ENCODE data around the gene SLX4.
"Not testable (repeated sequence)": the region's sequence is repeated elsewhere in the genome, so short reads cannot be mapped to it uniquely, and the experiment has no call there.

Gene SLX4

GRCh38 chr16:3611146-3611975 is at the start of gene SLX4:
Gene SLX4 (minus strand): TSS chr16:3611606. CDS start chr16:3608964, 2,642 bp downstream.
- in situ Hi-C loops (cut with MboI; ENCODE audit: low sequenced_read_pairs): no loop called here

GRCh38 chr16:3659251-3659650 is 47.8 kb upstream of the SLX4 start:
- in situ Hi-C loops (cut with MboI; ENCODE audit: low sequenced_read_pairs): no loop called here

GRCh38 chr16:3656491-3657468 is 45.4 kb upstream of the SLX4 start:
- in situ Hi-C loops (cut with MboI; ENCODE audit: low sequenced_read_pairs): no loop called here

GRCh38 chr16:3656160-3656490 is 44.7 kb upstream of the SLX4 start:
- in situ Hi-C loops (cut with MboI; ENCODE audit: low sequenced_read_pairs): not testable (repeated sequence)

GRCh38 chr16:3655396-3656159 is 44.2 kb upstream of the SLX4 start:
- in situ Hi-C loops (cut with MboI; ENCODE audit: low sequenced_read_pairs): no loop called here

- in situ Hi-C loops (cut with MboI; ENCODE audit: low sequenced_read_pairs): no loop called here
Measured at GRCh38 chr16:3655030-3655395, 43.6 kb upstream of the SLX4 start.

GRCh38 chr16:3654249-3654991 is 43.0 kb upstream of the SLX4 start, which contains the start of gene DNASE1:
Gene DNASE1 (plus strand): TSS chr16:3654691. CDS start chr16:3655374, 683 bp downstream.
- in situ Hi-C loops (cut with MboI; ENCODE audit: low sequenced_read_pairs): no loop called here

GRCh38 chr16:3652373-3653195 is 41.2 kb upstream of the SLX4 start:
- in situ Hi-C loops (cut with MboI; ENCODE audit: low sequenced_read_pairs): no loop called here

- in situ Hi-C loops (cut with MboI; ENCODE audit: low sequenced_read_pairs): no loop called here
Measured at GRCh38 chr16:3651461-3652372, 40.3 kb upstream of the SLX4 start.

- in situ Hi-C loops (cut with MboI; ENCODE audit: low sequenced_read_pairs): no loop called here
Measured at GRCh38 chr16:3650631-3651265, 39.3 kb upstream of the SLX4 start.

- in situ Hi-C loops (cut with MboI; ENCODE audit: low sequenced_read_pairs): no loop called here
Measured at GRCh38 chr16:3646348-3646920, 35.0 kb upstream of the SLX4 start.

GRCh38 chr16:3645504-3646347 is 34.3 kb upstream of the SLX4 start:
- in situ Hi-C loops (cut with MboI; ENCODE audit: low sequenced_read_pairs): no loop called here

- in situ Hi-C loops (cut with MboI; ENCODE audit: low sequenced_read_pairs): no loop called here
Measured at GRCh38 chr16:3645108-3645503, 33.7 kb upstream of the SLX4 start.

GRCh38 chr16:3643095-3643730 is 31.8 kb upstream of the SLX4 start:
- in situ Hi-C loops (cut with MboI; ENCODE audit: low sequenced_read_pairs): no loop called here

- in situ Hi-C loops (cut with MboI; ENCODE audit: low sequenced_read_pairs): no loop called here
Measured at GRCh38 chr16:3642397-3643094, 31.1 kb upstream of the SLX4 start.

All from HL-60/S4 treated with phorbol 12-myristate 13-acetate at 8.2 ng/mL for 4 days and 3 days (cell line).